ENCODE data around the gene CYBA. TPM values are rescaled to one million over a fixed set of nuclear protein-coding genes. Genes with fewer than 3 reads are reported as not detected.

CYBA gene
- total and polyA plus RNA-seq, 10 of the 15 experiments (the other 5 are each of a cell fraction or from before 2014, with no cell fraction given), result 0.55 to 598 (median 258) TPM

DNA sequence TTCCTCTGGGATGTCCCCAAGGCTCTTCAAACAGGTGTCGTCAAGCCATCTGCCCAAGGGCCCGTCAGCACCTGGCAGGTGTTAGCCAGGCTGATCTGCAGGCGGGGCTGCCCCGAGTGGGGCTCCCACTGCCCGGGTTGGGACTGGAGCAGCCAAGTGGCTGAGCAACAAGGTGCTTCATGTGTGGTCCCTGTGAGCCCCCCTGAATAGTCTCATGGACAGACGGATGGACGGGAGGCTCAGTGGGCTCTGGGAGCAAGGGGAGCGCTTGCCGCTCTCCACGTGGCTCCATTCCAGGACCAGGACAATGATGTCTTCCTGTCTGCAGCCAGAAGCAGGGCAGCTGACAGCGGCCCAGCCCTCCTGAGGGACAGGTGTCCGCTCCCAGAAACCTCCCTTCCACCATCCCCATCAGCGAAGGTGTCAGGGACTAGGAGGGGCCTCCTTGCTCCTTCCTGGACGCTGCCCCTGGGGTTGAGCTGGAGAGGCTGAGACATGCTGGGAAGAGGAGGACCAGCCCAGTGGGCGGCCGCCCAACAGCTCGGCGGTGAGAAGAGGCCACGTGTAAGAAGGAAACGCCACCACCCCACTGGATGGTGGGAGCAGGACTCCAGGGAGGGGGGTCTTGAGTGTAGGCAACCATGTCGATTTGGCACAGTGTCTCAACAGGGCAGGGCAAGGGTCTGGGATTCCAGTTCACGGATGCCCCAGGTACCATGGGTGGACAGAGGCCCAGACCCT lies 25.8 kb upstream of the CYBA start:
- CTCF ChIA-PET, result no interaction called here

More for the DNA sequence above, 25.8 kb upstream of the CYBA start:
- DNase-seq (ENCODE audit: low read depth, low spot score) (no peak), FAIRE-seq (no peak), ATAC-seq (no peak)
- POLR2A ChIA-PET, result no interaction called here
- no TSS peak for BruUV-seq (replicated peaks)
- Histone ChIP-seq H2AFZ (ENCODE audit: control insufficient read depth, low read depth, low read length) (no peak overlapping the region), H4K20me1 (ENCODE audit: control insufficient read depth, insufficient read depth) (no peaks in the 10 kb centered on the region), H3K4me3 (no peak overlapping the region), H3K4me1 (ENCODE audit: control insufficient read depth, insufficient read depth, low read length) (peaks cover 13% of the 10 kb centered on the region), H3K4me2 (ENCODE audit: control insufficient read depth, insufficient read depth) (no peak overlapping the region), H3K36me3 (ENCODE audit: control insufficient read depth in 2 of 2, insufficient read depth in 2 of 2, low read length in 1 of 2) (no peaks in the 10 kb centered on the region), H3K27me3 (replicated peaks in 1 of 2; ENCODE audit: control insufficient read depth in 2 of 2, insufficient read depth in 2 of 2, low read length in 1 of 2) (no peaks in the 10 kb centered on the region), H3K9me3 (replicated peaks; ENCODE audit: control insufficient read depth, insufficient read depth, low read length) (no peaks in the 10 kb centered on the region), H3K27ac (ENCODE audit: control insufficient read depth, insufficient read depth) (no peak overlapping the region), H3K9ac (ENCODE audit: control insufficient read depth, insufficient read depth, low read length) (no peak overlapping the region), H3K79me2 (ENCODE audit: control insufficient read depth, insufficient read depth, low read length) (no peaks in the 10 kb centered on the region; the same call in 1 of the 2 replicates)
- SMC1A ChIA-PET (ENCODE audit: uncharacterized antibody, unreplicated experiment), result no interaction called here
- no peak for TF ChIP-seq SPI1 (IDR thresholded peaks at IDR 0.05; ENCODE audit: borderline replicate concordance, insufficient read depth, low read depth, low read length)
- TF ChIP-seq MEF2B (IDR thresholded peaks at IDR 0.05; ENCODE audit: partially characterized antibody, poor library complexity, severe bottlenecking), result no peak
- no peak for TF ChIP-seq CHD4 (IDR thresholded peaks at IDR 0.05)
- no peak for TF ChIP-seq TCF12 (IDR thresholded peaks at IDR 0.05; ENCODE audit: low read depth, low read length)
- no peak for TF ChIP-seq RAD51 (IDR thresholded peaks at IDR 0.05)
- TF ChIP-seq RELA (IDR thresholded peaks at IDR 0.05; ENCODE audit: borderline replicate concordance, partially characterized antibody), result no peak
- TF ChIP-seq, protein P1, sequence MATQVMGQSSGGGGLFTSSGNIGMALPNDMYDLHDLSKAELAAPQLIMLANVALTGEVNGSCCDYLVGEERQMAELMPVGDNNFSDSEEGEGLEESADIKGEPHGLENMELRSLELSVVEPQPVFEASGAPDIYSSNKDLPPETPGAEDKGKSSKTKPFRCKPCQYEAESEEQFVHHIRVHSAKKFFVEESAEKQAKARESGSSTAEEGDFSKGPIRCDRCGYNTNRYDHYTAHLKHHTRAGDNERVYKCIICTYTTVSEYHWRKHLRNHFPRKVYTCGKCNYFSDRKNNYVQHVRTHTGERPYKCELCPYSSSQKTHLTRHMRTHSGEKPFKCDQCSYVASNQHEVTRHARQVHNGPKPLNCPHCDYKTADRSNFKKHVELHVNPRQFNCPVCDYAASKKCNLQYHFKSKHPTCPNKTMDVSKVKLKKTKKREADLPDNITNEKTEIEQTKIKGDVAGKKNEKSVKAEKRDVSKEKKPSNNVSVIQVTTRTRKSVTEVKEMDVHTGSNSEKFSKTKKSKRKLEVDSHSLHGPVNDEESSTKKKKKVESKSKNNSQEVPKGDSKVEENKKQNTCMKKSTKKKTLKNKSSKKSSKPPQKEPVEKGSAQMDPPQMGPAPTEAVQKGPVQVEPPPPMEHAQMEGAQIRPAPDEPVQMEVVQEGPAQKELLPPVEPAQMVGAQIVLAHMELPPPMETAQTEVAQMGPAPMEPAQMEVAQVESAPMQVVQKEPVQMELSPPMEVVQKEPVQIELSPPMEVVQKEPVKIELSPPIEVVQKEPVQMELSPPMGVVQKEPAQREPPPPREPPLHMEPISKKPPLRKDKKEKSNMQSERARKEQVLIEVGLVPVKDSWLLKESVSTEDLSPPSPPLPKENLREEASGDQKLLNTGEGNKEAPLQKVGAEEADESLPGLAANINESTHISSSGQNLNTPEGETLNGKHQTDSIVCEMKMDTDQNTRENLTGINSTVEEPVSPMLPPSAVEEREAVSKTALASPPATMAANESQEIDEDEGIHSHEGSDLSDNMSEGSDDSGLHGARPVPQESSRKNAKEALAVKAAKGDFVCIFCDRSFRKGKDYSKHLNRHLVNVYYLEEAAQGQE (IDR thresholded peaks at IDR 0.05; ENCODE audit: low read depth, low read length), result no peak
- no peak for TF ChIP-seq WRNIP1 (IDR thresholded peaks at IDR 0.05; ENCODE audit: borderline replicate concordance, low read depth, low read length)
- no peak for TF ChIP-seq SMAD5 (IDR thresholded peaks at IDR 0.05; ENCODE audit: low read depth)
- no peak for TF ChIP-seq CBX3 (IDR thresholded peaks at IDR 0.05; ENCODE audit: borderline replicate concordance, low read depth)
- TF ChIP-seq SMC3 (IDR thresholded peaks at IDR 0.05; ENCODE audit: borderline replicate concordance, low read length), result no peak
- in situ Hi-C loops (cut with MboI) (no loop called here), intact Hi-C loops (cut with micrococcal nuclease; ENCODE audit: unreplicated experiment) (no loop called here)
- RAD21 ChIA-PET (ENCODE audit: unreplicated experiment), result no interaction called here
- 85% methylated on average over 22 of the region's 22 CpGs for WGBS (ENCODE audit: insufficient coverage, insufficient replicate concordance, low lambda C conversion rate, missing lambda C conversion rate)

Data from GM12878 (cell line).